Natural killer cell (primary cell): Measurements from ENCODE around the gene DLX1. TPM values are rescaled to one million over a fixed set of nuclear protein-coding genes. Genes with fewer than 3 reads are reported as not detected.

Experiments used
- ATAC-seq, 3 donors: fragments of 150-1000 bp in 2 of 3; fragments of 200-7000 bp in 1 of 3; cut with Tn5 transposase; 1 replicate in 1 of 3; 2 replicates in 2 of 3; pipeline ENCODE4 v1.10.0; 2021; ENCODE audit warnings: mild to moderate bottlenecking in 2 of 3, moderate library complexity in 2 of 3
- DNase-seq, 2 donors: peaks; one replicate each; pipeline versions ENCODE4 v3.0.0 to v3.0.0-alpha.2; 2013 to 2021; ENCODE audit warnings: mixed read lengths in 1 of 2
- H3K27ac ChIP-seq: one replicate; pipeline ENCODE4 v1.5.1; 2013; ENCODE audit warnings: mild to moderate bottlenecking, low read length
- H3K27me3 ChIP-seq: one replicate; pipeline ENCODE4 v1.6.1; 2013; ENCODE audit warnings: low read length; ENCODE audit not compliant: control insufficient read depth, insufficient read depth
- H3K36me3 ChIP-seq: one replicate; pipeline ENCODE4 v1.6.1; 2013; ENCODE audit warnings: low read length; ENCODE audit not compliant: control insufficient read depth, insufficient read depth
- H3K4me1 ChIP-seq: one replicate; pipeline ENCODE4 v1.6.1; 2013; ENCODE audit warnings: low read length; ENCODE audit not compliant: control insufficient read depth, insufficient read depth
- H3K4me3 ChIP-seq: one replicate; pipeline ENCODE4 v1.5.1; 2013; ENCODE audit warnings: low read length
- H3K9me3 ChIP-seq: one replicate; pipeline ENCODE4 v1.6.1; 2013; ENCODE audit warnings: low read length; ENCODE audit not compliant: control insufficient read depth, insufficient read depth
- H3K27ac Mint-ChIP-seq, 2 donors: one replicate each; pipeline ENCODE4 v1.8.0; 2022; ENCODE audit warnings: mild to moderate bottlenecking in 2 of 2, mixed read lengths in 2 of 2, moderate library complexity in 1 of 2
- H3K27me3 Mint-ChIP-seq, 2 donors: one replicate each; pipeline ENCODE4 v1.8.0; 2022; ENCODE audit warnings: low read depth in 2 of 2, mixed read lengths in 2 of 2
- H3K36me3 Mint-ChIP-seq: one replicate; pipeline ENCODE4 v1.8.0; 2022; ENCODE audit warnings: mixed read lengths
- H3K4me1 Mint-ChIP-seq, 2 donors: one replicate each; pipeline ENCODE4 v1.8.0; 2022; ENCODE audit warnings: mixed read lengths in 2 of 2
- H3K4me3 Mint-ChIP-seq: one replicate; pipeline ENCODE4 v1.8.0; 2022; ENCODE audit warnings: mild to moderate bottlenecking, moderate library complexity, mixed read lengths
- H3K9me3 Mint-ChIP-seq, 2 donors: one replicate each; pipeline ENCODE4 v1.8.0; 2022; ENCODE audit warnings: mixed read lengths in 2 of 2
- CTCF ChIP-seq: fragments of 200-600 bp; IDR thresholded peaks from one replicate; pipeline ENCODE4 v1.8.0; 2022; ENCODE audit warnings: antibody characterized with exemption
- WGBS: methylation state at CpG from one replicate; pipeline ENCODE4 v1.1.7; 2013; ENCODE audit warnings: missing lambda C conversion rate; ENCODE audit not compliant: insufficient coverage; 5-methylcytosine and 5-hydroxymethylcytosine counted together
- intact Hi-C: fragments of 100-400 bp; cut with micrococcal nuclease; formaldehyde crosslinking; loops from one replicate; pipeline ENCODE4 v1.14.2; 2022
- total RNA-seq, 4 donors: library from RNA; stranded (reverse); fragments of 120-200 nt in 1 of 4; gene quantifications; one replicate each; pipeline versions ENCODE4 v1.2.3 to v1.2.4, GENCODE V29; 2013 to 2022

DLX1 gene
- total RNA-seq, 3 donors from 2014 or later (not counting 1 experiment from before 2014, with no cell fraction given): not detected

DNA sequence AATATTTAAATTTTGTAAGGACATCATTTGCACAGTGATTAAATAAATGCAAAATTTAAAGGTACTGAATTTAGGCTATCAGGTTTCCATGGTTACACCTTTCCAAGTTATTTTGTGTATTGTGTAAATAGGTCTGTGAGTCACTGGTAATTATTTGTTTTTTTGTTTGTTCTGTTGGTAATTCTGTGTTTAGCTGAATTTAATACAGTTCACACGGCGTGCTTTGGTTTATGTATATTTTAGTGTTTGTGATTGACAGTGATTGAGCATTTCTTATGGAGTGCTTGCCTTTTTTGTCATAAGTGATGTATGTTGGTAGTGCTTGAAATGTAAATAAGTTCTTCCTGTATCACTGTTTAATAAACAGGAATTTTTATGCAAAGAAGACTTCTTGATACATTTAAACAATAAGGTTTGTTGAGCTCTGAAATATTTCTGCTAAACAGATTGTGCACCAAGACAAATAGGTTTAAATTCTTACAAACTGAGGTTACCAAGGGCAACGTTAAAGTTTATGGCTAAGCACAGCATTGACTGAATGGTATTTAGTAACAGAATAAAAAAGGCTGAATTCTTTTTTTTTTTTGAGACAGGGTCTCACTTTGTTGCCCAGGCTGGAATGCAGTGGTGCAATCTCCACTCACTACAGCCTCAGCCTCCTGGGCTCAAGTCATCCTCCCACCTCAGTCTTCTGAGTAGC is 38.3 kb upstream of the DLX1 start:
- Histone ChIP-seq H3K4me3 (no peak overlapping the region), H3K27ac (no peak overlapping the region), H3K9me3 (no peaks in the 10 kb centered on the region), H3K36me3 (no peaks in the 10 kb centered on the region), H3K27me3 (no peaks in the 10 kb centered on the region), H3K4me1 (no peaks in the 10 kb centered on the region)
- 87% methylated on average over 3 of the region's 3 CpGs for WGBS
- no peak for TF ChIP-seq CTCF
- Mint-ChIP-seq H3K36me3 (no peaks in the 10 kb centered on the region), H3K4me3 (no peak overlapping the region), H3K4me1 (no peaks in the 10 kb centered on the region), H3K27me3 (peaks cover 0 to 6% of the 10 kb centered on the region in 2 donors), H3K27ac (no peak overlapping the region), H3K9me3 (no peaks in the 10 kb centered on the region)
- no peak for ATAC-seq
- DNase-seq: no peak
- intact Hi-C loops: no loop called here

DNA sequence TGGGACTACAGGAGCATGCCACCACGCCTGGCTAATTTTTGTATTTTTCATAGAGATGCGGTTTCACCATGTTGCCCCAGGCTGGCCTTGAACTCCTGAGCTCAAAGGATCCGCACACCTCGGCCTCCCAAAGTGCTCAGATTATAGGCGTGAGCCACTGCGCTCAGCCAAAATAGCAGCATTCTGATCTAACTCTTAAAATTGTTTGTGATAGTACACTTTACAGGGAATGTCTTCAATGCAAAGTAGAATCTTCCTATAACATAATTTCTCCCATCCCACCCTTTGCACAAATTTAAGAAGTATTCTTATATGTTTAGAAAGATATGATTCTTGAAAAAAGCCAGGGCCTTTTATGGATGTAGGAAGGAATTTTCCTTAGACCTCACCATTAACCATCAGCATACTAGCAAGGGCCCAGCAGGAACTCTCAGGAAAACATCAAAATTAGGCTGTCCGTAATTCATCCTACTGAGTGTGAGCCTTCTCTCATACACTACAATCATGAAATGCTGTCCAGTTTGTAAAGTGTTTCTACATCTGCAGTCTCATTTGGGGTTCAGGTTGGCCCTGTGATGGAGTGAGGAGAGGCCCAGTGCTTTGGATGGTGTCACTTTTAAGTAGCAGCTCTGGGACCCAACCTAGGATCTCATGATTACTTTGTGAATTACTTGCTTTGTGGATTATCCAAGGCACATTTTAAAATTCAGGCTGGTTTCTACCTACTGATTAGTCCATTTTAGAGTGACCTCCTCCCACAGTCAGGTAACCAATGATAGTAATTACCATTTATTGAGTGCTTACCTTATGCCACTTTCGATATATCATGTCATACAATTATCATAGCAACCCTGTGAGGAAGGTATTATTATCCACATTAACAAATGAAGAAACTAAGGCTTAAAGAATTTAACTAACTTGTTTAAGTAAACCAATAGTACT is 37.5 kb upstream of the DLX1 start:
- Histone ChIP-seq H3K9me3 (no peaks in the 10 kb centered on the region), H3K27me3 (no peaks in the 10 kb centered on the region), H3K36me3 (no peaks in the 10 kb centered on the region), H3K4me3 (no peak overlapping the region), H3K27ac (no peak overlapping the region), H3K4me1 (no peaks in the 10 kb centered on the region)
- Mint-ChIP-seq H3K36me3 (no peaks in the 10 kb centered on the region), H3K4me3 (no peak overlapping the region), H3K27me3 (peaks cover 0 to 6% of the 10 kb centered on the region in 2 donors), H3K27ac (no peak overlapping the region), H3K4me1 (no peaks in the 10 kb centered on the region), H3K9me3 (no peaks in the 10 kb centered on the region)
- intact Hi-C loops: no loop called here
- no peak for ATAC-seq
- no peak for DNase-seq
- no peak for TF ChIP-seq CTCF
- 96% methylated on average over 7 of the region's 8 CpGs for WGBS

GRCh38 chr2:172048508-172049503 is 36.5 kb upstream of the DLX1 start:
- H3K4me1 ChIP-seq: no peaks in the 10 kb centered on the region
- ATAC-seq (no peak), DNase-seq (no peak)
- intact Hi-C loops: no loop called here
- no peak overlapping the region for H3K27ac ChIP-seq
- Mint-ChIP-seq H3K4me1 (no peaks in the 10 kb centered on the region), H3K9me3 (no peaks in the 10 kb centered on the region), H3K27me3 (peaks cover 0 to 6% of the 10 kb centered on the region in 2 donors), H3K36me3 (no peaks in the 10 kb centered on the region), H3K27ac (no peak overlapping the region), H3K4me3 (no peak overlapping the region)
- no peaks in the 10 kb centered on the region for H3K36me3 ChIP-seq
- TF ChIP-seq CTCF: no peak
- H3K4me3 ChIP-seq: no peak overlapping the region
- H3K27me3 ChIP-seq: no peaks in the 10 kb centered on the region
- H3K9me3 ChIP-seq: no peaks in the 10 kb centered on the region
- 91% methylated on average over 6 of the region's 6 CpGs for WGBS
